ENCODE results near the gene PRKAG2.

Gene PRKAG2

GRCh38 chr7:151707757-151708156 is 169.2 kb downstream of the PRKAG2 start:
- DNase-seq: no peak

- DNase-seq: no peak
These were observed 169.8 kb downstream of the PRKAG2 start for GRCh38 chr7:151707105-151707469.

- DNase-seq: no peak
These were observed 170.4 kb downstream of the PRKAG2 start for GRCh38 chr7:151706277-151707104.

- DNase-seq: no peak
These were observed 171.2 kb downstream of the PRKAG2 start for GRCh38 chr7:151705636-151706276.

- DNase-seq: no peak
These were observed 171.8 kb downstream of the PRKAG2 start for GRCh38 chr7:151704960-151705635.

- DNase-seq: no peak
These were observed 172.5 kb downstream of the PRKAG2 start for GRCh38 chr7:151704299-151704959.

- no peak for DNase-seq
These were observed 174.0 kb downstream of the PRKAG2 start for GRCh38 chr7:151702961-151703360.

- no peak for DNase-seq
These were observed 176.2 kb downstream of the PRKAG2 start for GRCh38 chr7:151700586-151701165.

GRCh38 chr7:151699928-151700319 is 177.0 kb downstream of the PRKAG2 start:
- no peak for DNase-seq

GRCh38 chr7:151699147-151699927 is 177.6 kb downstream of the PRKAG2 start:
- DNase-seq: peak in 1 of 14 donors; percentile 17

- DNase-seq: no peak
These were observed 179.0 kb downstream of the PRKAG2 start for GRCh38 chr7:151697942-151698341.

- DNase-seq: no peak
These were observed 179.4 kb downstream of the PRKAG2 start for GRCh38 chr7:151697515-151697895.

GRCh38 chr7:151696721-151697514 is 180.0 kb downstream of the PRKAG2 start:
- DNase-seq: peak in 8 of 14 donors; percentile 19 to 69 (median 34)

GRCh38 chr7:151695951-151696541 is 180.9 kb downstream of the PRKAG2 start:
- peak in 8 of 14 donors; percentile 25 to 45 (median 41) for DNase-seq

- DNase-seq: peak in 7 of 14 donors; percentile 19 to 66 (median 28)
These were observed 181.9 kb downstream of the PRKAG2 start for GRCh38 chr7:151694828-151695580.

GRCh38 chr7:151694441-151694827 is 182.5 kb downstream of the PRKAG2 start:
- DNase-seq: no peak

- DNase-seq: no peak
These were observed 183.8 kb downstream of the PRKAG2 start for GRCh38 chr7:151693140-151693539.

- no peak for DNase-seq
These were observed 184.2 kb downstream of the PRKAG2 start for GRCh38 chr7:151692721-151693120.

GRCh38 chr7:151691449-151691848 is 185.5 kb downstream of the PRKAG2 start:
- DNase-seq: no peak

GRCh38 chr7:151690606-151691005 is 186.3 kb downstream of the PRKAG2 start:
- DNase-seq: no peak
